Loucy (cell line): ENCODE data around the gene SRGAP1.

Experiments
- CTCF ChIP-seq: fragments of 200-600 bp; sonication (generic); conservative IDR thresholded peaks from 2 replicates; pipeline ENCODE4 v1.5.1; 2014; ENCODE audit warnings: mild to moderate bottlenecking, antibody characterized with exemption, low read length
- EZH2phosphoT487 ChIP-seq: fragments of 200-600 bp; IDR thresholded peaks from 2 replicates; pipeline ENCODE4 v1.6.1; 2018; ENCODE audit warnings: antibody characterized with exemption, mild to moderate bottlenecking, moderate library complexity, borderline replicate concordance

- TF ChIP-seq EZH2phosphoT487 (no peak), CTCF (no peak)
These were observed 297.9 kb downstream of the SRGAP1 start for GRCh38 chr12:64142382-64142781.
